Gastroesophageal sphincter (tissue), 4 donors: ENCODE results near the gene RNASEH2A. TPM values are rescaled to one million over a fixed set of nuclear protein-coding genes. Genes with fewer than 3 reads are reported as not detected.

Experiments used
- ATAC-seq: fragments of 150-250 bp; one replicate; pipeline ENCODE4 v1.9.1; 2016; ENCODE audit warnings: mild to moderate bottlenecking, moderate library complexity
- H3K27ac ChIP-seq, 4 donors: fragments of 200-600 bp; sonication (generic) in 3 of 4; 1 replicate in 3 of 4; 2 replicates in 1 of 4; pipeline ENCODE4 v1.5.1; 2016 to 2019
- H3K27me3 ChIP-seq: fragments of 200-600 bp; sonication (generic); one replicate; pipeline ENCODE4 v1.5.1; 2019
- H3K36me3 ChIP-seq, 2 donors: fragments of 200-600 bp; sonication (generic); one replicate each; pipeline ENCODE4 v1.5.1; 2019; ENCODE audit warnings: control low read depth in 1 of 2
- H3K4me1 ChIP-seq, 3 donors: fragments of 200-600 bp; sonication (generic); 1 replicate in 2 of 3; 2 replicates in 1 of 3; pipeline ENCODE4 v1.5.1; 2016 to 2019; ENCODE audit warnings: control low read depth in 2 of 3
- H3K4me3 ChIP-seq, 2 donors: fragments of 200-600 bp; sonication (generic); one replicate each; pipeline ENCODE4 v1.5.1; 2019; ENCODE audit warnings: mild to moderate bottlenecking in 1 of 2, moderate library complexity in 1 of 2
- H3K9me3 ChIP-seq, 3 donors: fragments of 200-600 bp; sonication (generic); one replicate each; pipeline ENCODE4 v1.5.1; 2017 to 2019; ENCODE audit warnings: control low read depth in 2 of 3
- CTCF ChIP-seq, 4 experiments: fragments of 200-600 bp in 2 of 4; fragments of 450-650 bp in 2 of 4; sonication (generic) in 1 of 4; IDR thresholded peaks; one replicate each; pipeline ENCODE4 v1.5.1; 2017 to 2019; ENCODE audit warnings: antibody characterized with exemption in 4 of 4, mild to moderate bottlenecking in 2 of 4, moderate library complexity in 2 of 4
- EP300 ChIP-seq: sonication (generic); formaldehyde crosslinking; IDR thresholded peaks from one replicate; pipeline ENCODE4 v1.6.1; 2017; ENCODE audit warnings: antibody characterized with exemption, mild to moderate bottlenecking
- POLR2A ChIP-seq, 2 donors: fragments of 450-650 bp; IDR thresholded peaks; one replicate each; pipeline ENCODE4 v1.6.1; 2017; ENCODE audit warnings: antibody characterized with exemption in 2 of 2, mild to moderate bottlenecking in 2 of 2, moderate library complexity in 1 of 2
- POLR2AphosphoS5 ChIP-seq: sonication (generic); formaldehyde crosslinking; IDR thresholded peaks from one replicate; pipeline ENCODE4 v1.6.1; 2017; ENCODE audit warnings: antibody characterized with exemption
- WGBS, 2 donors: methylation state at CpG; one replicate each; pipeline ENCODE4 v1.1.5; 2018; ENCODE audit warnings: low coverage in 1 of 2; 5-methylcytosine and 5-hydroxymethylcytosine counted together
- total RNA-seq, 4 donors: library from RNA; depleted of rRNA; stranded (reverse); fragments of >200 nt; gene quantifications; one replicate each; pipeline ENCODE4 v1.1.0, GENCODE V29; 2016

RNASEH2A gene
- 1 to 10 TPM; 2.0 to 9.4 (median 3.7) TPM for total RNA-seq

- TF ChIP-seq POLR2AphosphoS5: peak; percentile 39
- peak in 3 of 4 experiments; percentile 12 to 37 (median 22) for TF ChIP-seq CTCF (IDR thresholded peaks at IDR 0.05)
- no peak for TF ChIP-seq POLR2A (IDR thresholded peaks at IDR 0.05)
- peak; percentile 91 for ATAC-seq
- peaks cover 0 to 8% of the 10 kb centered on the region in 2 donors for H3K36me3 ChIP-seq
- H3K27me3 ChIP-seq: no peaks in the 10 kb centered on the region
- peak within 1 kb of the TSS; percentile 25 to 59 for H3K4me3 ChIP-seq
- H3K27ac ChIP-seq: peak within 1 kb of the TSS in 3 of 4 donors; percentile 72 to 82 (median 79)
- WGBS, 2 donors: 0 to 34% methylated on average over 1 to 6 of the region's 66 CpGs
- H3K4me1 ChIP-seq: peaks cover 0 to 29% (median 13%) of the 10 kb centered on the region in 3 donors
- H3K9me3 ChIP-seq: no peaks in the 10 kb centered on the region
Observed at GRCh38 chr19:12806242-12807081, at the start of gene RNASEH2A. Gene RNASEH2A (plus strand): TSS chr19:12806584. CDS start chr19:12806674, 90 bp downstream.

GRCh38 chr19:12757544-12758274 lies 48.7 kb upstream of the RNASEH2A start:
- peak overlapping the region in 1 of 2 donors; percentile 47 for H3K4me3 ChIP-seq
- peak; percentile 89 for ATAC-seq

GRCh38 chr19:12759686-12760085 lies 46.7 kb upstream of the RNASEH2A start:
- H3K9me3 ChIP-seq: no peaks in the 10 kb centered on the region
- H3K4me3 ChIP-seq: no peak overlapping the region
- TF ChIP-seq POLR2A (IDR thresholded peaks at IDR 0.05) (no peak), CTCF (IDR thresholded peaks at IDR 0.05) (no peak), POLR2AphosphoS5 (no peak), EP300 (no peak)
- ATAC-seq: no peak
- WGBS, 2 donors: 91% methylated on average over 6 of the region's 6 CpGs; no CpG with 5 or more reads in 1 of the 2 donors
- H3K36me3 ChIP-seq: peaks cover 0 to 22% of the 10 kb centered on the region in 2 donors
- peaks cover under 1% of the 10 kb centered on the region for H3K27me3 ChIP-seq
- H3K27ac ChIP-seq: no peak overlapping the region
- peaks cover 0 to 13% (median 4%) of the 10 kb centered on the region in 3 donors for H3K4me1 ChIP-seq

More at GRCh38 chr19:12757544-12758274, 48.7 kb upstream of the RNASEH2A start:
- Histone ChIP-seq H3K36me3 (peaks cover 0 to 4% of the 10 kb centered on the region in 2 donors), H3K27ac (peak overlapping the region in 3 of 4 donors; percentile 1 to 67 (median 51)), H3K4me1 (peaks cover 0 to 13% (median 4%) of the 10 kb centered on the region in 3 donors), H3K27me3 (peaks cover 15% of the 10 kb centered on the region), H3K9me3 (no peaks in the 10 kb centered on the region)
- TF ChIP-seq CTCF (IDR thresholded peaks at IDR 0.05): peak in 3 of 4 experiments; percentile 87 to 96 (median 91)
- TF ChIP-seq POLR2AphosphoS5: no peak
- 11 to 41% methylated on average over 4 to 11 of the region's 60 CpGs for WGBS, 2 donors

GRCh38 chr19:12763100-12763499 lies 43.3 kb upstream of the RNASEH2A start:
- Histone ChIP-seq H3K4me1 (peaks cover 0 to 9% (median 0%) of the 10 kb centered on the region in 3 donors), H3K27me3 (no peaks in the 10 kb centered on the region), H3K36me3 (peaks cover 0 to 48% of the 10 kb centered on the region in 2 donors), H3K27ac (no peak overlapping the region), H3K4me3 (no peak overlapping the region), H3K9me3 (no peaks in the 10 kb centered on the region)
- 60% methylated on average over 1 of the region's 11 CpGs; no CpG with 5 or more reads in 1 of the 2 donors for WGBS, 2 donors
- no peak for TF ChIP-seq EP300
- no peak for TF ChIP-seq POLR2AphosphoS5
- TF ChIP-seq POLR2A (IDR thresholded peaks at IDR 0.05): no peak
- TF ChIP-seq CTCF (IDR thresholded peaks at IDR 0.05): no peak
- no peak for ATAC-seq
